GM12878 (cell line): Measurements from ENCODE around the gene NRG3. TPM values are rescaled to one million over a fixed set of nuclear protein-coding genes. Genes with fewer than 3 reads are reported as not detected.

Source experiments
- ATAC-seq: fragments of 200-7000 bp; cut with Tn5 transposase; 3 replicates; pipeline ENCODE4 v1.9.1; 2020; ENCODE audit warnings: mild to moderate bottlenecking, moderate library complexity
- BruUV-seq: library from RNA; stranded (reverse); fragments of 400-500 nt; replicated peaks from 2 replicates; lab custom pipeline; 2021; lab: Mats Ljungman, UMichigan
- CTCF ChIA-PET: fragments of 300-600 bp; sonication (Branson Sonifier 250); formaldehyde crosslinking; extraction: SDS; loops from one replicate; lab custom pipeline; 2021; ENCODE audit warnings: inconsistent platforms; lab: Yijun Ruan, JAX
- POLR2A ChIA-PET: fragments of 350-600 bp; formaldehyde crosslinking; extraction: SDS; loops from one replicate; lab custom pipeline; 2021; ENCODE audit warnings: inconsistent platforms; lab: Charles Lee
- RAD21 ChIA-PET: fragments of 300-600 bp; sonication (Branson Sonifier 250); formaldehyde crosslinking; loops from one replicate; lab custom pipeline; 2023; ENCODE audit warnings: antibody characterized with exemption; ENCODE audit not compliant: unreplicated experiment; lab: Charles Lee
- SMC1A ChIA-PET: fragments of 300-600 bp; sonication (Branson Sonifier 250); formaldehyde crosslinking; loops from one replicate; lab custom pipeline; 2023; ENCODE audit not compliant: unreplicated experiment, uncharacterized antibody; lab: Charles Lee
- DNase-seq: peaks from one replicate; pipeline ENCODE4 v3.0.0-alpha.2; 2011; ENCODE audit warnings: low read depth, low spot score
- FAIRE-seq: peaks from 3 replicates; lab custom pipeline; 2011; peaks lifted over from hg19 to GRCh38; lab: Jason Lieb, UNC
- H2AFZ ChIP-seq: 2 replicates; pipeline ENCODE4 v1.6.0; 2011; ENCODE audit warnings: low read depth, low read length, control low read depth; ENCODE audit not compliant: control insufficient read depth
- H3K27ac ChIP-seq: 2 replicates; pipeline ENCODE4 v1.5.1; 2011; ENCODE audit warnings: control low read depth; ENCODE audit not compliant: control insufficient read depth, insufficient read depth
- H3K27me3 ChIP-seq, 2 experiments: replicated peaks in 1 of 2; 2 replicates each; pipeline versions ENCODE4 v1.6.0 to v1.6.1; 2011; ENCODE audit warnings: low read length in 1 of 2; ENCODE audit not compliant: control insufficient read depth in 2 of 2, insufficient read depth in 2 of 2
- H3K36me3 ChIP-seq, 2 experiments: 2 replicates each; pipeline ENCODE4 v1.5.1; 2011; ENCODE audit warnings: low read length in 1 of 2; ENCODE audit not compliant: control insufficient read depth in 2 of 2, insufficient read depth in 2 of 2
- H3K4me1 ChIP-seq: 2 replicates; pipeline ENCODE4 v1.6.1; 2011; ENCODE audit warnings: mild to moderate bottlenecking, low read length, moderate library complexity, mixed read lengths; ENCODE audit not compliant: control insufficient read depth, insufficient read depth
- H3K4me2 ChIP-seq: 2 replicates; pipeline ENCODE4 v1.6.0; 2011; ENCODE audit warnings: control low read depth; ENCODE audit not compliant: control insufficient read depth, insufficient read depth
- H3K4me3 ChIP-seq: fragments of 200-600 bp; sonication (generic); 2 replicates; pipeline ENCODE4 v1.5.1; 2016
- H3K79me2 ChIP-seq: 2 replicates; pipeline ENCODE4 v1.6.0; 2011; ENCODE audit warnings: low read length; ENCODE audit not compliant: control insufficient read depth, insufficient read depth
- H3K9ac ChIP-seq: 2 replicates; pipeline ENCODE4 v1.8.0; 2011; ENCODE audit warnings: low read length, control low read depth, mixed read lengths; ENCODE audit not compliant: control insufficient read depth, insufficient read depth
- H3K9me3 ChIP-seq: replicated peaks from 3 replicates; pipeline ENCODE4 v1.5.1; 2011; ENCODE audit warnings: mild to moderate bottlenecking, low read length; ENCODE audit not compliant: control insufficient read depth, insufficient read depth
- H4K20me1 ChIP-seq: 2 replicates; pipeline ENCODE4 v1.6.0; 2011; ENCODE audit not compliant: control insufficient read depth, insufficient read depth
- ATF7 ChIP-seq: fragments of 450-650 bp; IDR thresholded peaks from 2 replicates; pipeline ENCODE4 v1.6.1; 2016; ENCODE audit warnings: low read depth, mild to moderate bottlenecking
- BHLHE40 ChIP-seq, 2 experiments: fragments of 450-650 bp in 1 of 2; IDR thresholded peaks; 2 replicates each; pipeline ENCODE4 v1.6.1; 2011 to 2017; ENCODE audit warnings: low read depth in 2 of 2, borderline replicate concordance in 1 of 2, improper control_type of control experiment in 1 of 2, low read length in 1 of 2, mild to moderate bottlenecking in 1 of 2
- ELK1 ChIP-seq: IDR thresholded peaks from 2 replicates; pipeline ENCODE4 v1.6.1; 2012; ENCODE audit warnings: low read depth, low read length, improper control_type of control experiment
- FOS ChIP-seq: IDR thresholded peaks from 3 replicates; pipeline ENCODE4 v1.6.1; 2011; ENCODE audit warnings: borderline replicate concordance; ENCODE audit not compliant: insufficient read length; ENCODE audit errors: extremely low read depth
- NKRF ChIP-seq: fragments of 450-650 bp; conservative IDR thresholded peaks from 2 replicates; pipeline ENCODE4 v1.6.1; 2017; ENCODE audit warnings: mild to moderate bottlenecking, moderate library complexity
- POLR2A ChIP-seq: IDR thresholded peaks from 2 replicates; pipeline ENCODE4 v1.6.1; 2011; ENCODE audit warnings: low read depth, mild to moderate bottlenecking, low read length
- SREBF2 ChIP-seq: IDR thresholded peaks from 2 replicates; pipeline ENCODE4 v1.6.1; 2012; ENCODE audit warnings: mild to moderate bottlenecking, low read length
- WGBS: methylation state at CpG from one replicate; pipeline ENCODE4 v1.1.6; 2016; ENCODE audit warnings: low lambda C conversion rate; ENCODE audit not compliant: insufficient replicate concordance, insufficient coverage; ENCODE audit errors: missing lambda C conversion rate; 5-methylcytosine and 5-hydroxymethylcytosine counted together
- in situ Hi-C: fragments of 300-500 bp; cut with MboI; formaldehyde crosslinking; loops from 9 replicates; pipeline ENCODE4 v1.14.3; 2018; ENCODE audit warnings: mixed read lengths
- intact Hi-C: fragments of 100-400 bp; cut with micrococcal nuclease; formaldehyde crosslinking; loops from one replicate; pipeline ENCODE4 v1.14.2; 2022; ENCODE audit not compliant: unreplicated experiment
- polyA plus RNA-seq, 11 experiments: library from polyadenylated mRNA; depleted of rRNA in 4 of 11; unstranded in 6 of 11; stranded (reverse) in 5 of 11; fragments of >200 nt; fragmentation: Nextera tagmentation in 4 of 11; fragmentation: Illumina TruSeq in 1 of 11; extraction: Ambion mirVana in 4 of 11; extraction: Trizol in 1 of 11; gene quantifications; 1 replicate in 1 of 11; 2 replicates in 10 of 11; pipeline versions ENCODE4 v1.2.1 to v1.2.3, GENCODE V29; 2011 to 2016; ENCODE audit warnings: inconsistent platforms in 2 of 11, missing spikeins in 2 of 11, low read depth in 1 of 11
- total RNA-seq, 4 experiments: library from RNA; depleted of rRNA in 3 of 4; stranded (reverse); fragments of >200 nt in 3 of 4; fragmentation: Illumina TruSeq in 1 of 4; extraction: Trizol in 1 of 4; gene quantifications; 2 replicates each; pipeline versions ENCODE4 v1.2.1 to v1.2.3, GENCODE V29; 2013 to 2021

The NRG3 gene
- total and polyA plus RNA-seq, 10 of the 15 experiments (the other 5 are each of a cell fraction or from before 2014, with no cell fraction given): 0.03 to 0.41 (median 0.17) TPM; not detected in 3

GRCh38 chr10:82294874-82295378, 419.9 kb downstream of the NRG3 start:
- H3K9ac ChIP-seq: no peak overlapping the region
- H3K9me3 ChIP-seq: no peaks in the 10 kb centered on the region
- no peak overlapping the region for H2AFZ ChIP-seq
- POLR2A ChIA-PET: no interaction called here
- H3K79me2 ChIP-seq: no peaks in the 10 kb centered on the region
- CTCF ChIA-PET: no interaction called here
- intact Hi-C loops: no loop called here
- ATAC-seq (no peak), FAIRE-seq (no peak), DNase-seq (no peak)
- 8% methylated on average over 3 of the region's 3 CpGs for WGBS
- TF ChIP-seq BHLHE40 (IDR thresholded peaks at IDR 0.05; ENCODE audit: borderline replicate concordance in 1 of 2, low read depth in 2 of 2, low read length in 1 of 2) (peak in 1 of 2 experiments; percentile 27; a peak in 1 of 4 replicates), ELK1 (no peak)
- no peak overlapping the region for H3K4me2 ChIP-seq
- H3K4me3 ChIP-seq: no peak overlapping the region
- H3K27ac ChIP-seq: no peak overlapping the region
- SMC1A ChIA-PET: interaction anchor here (1.2 kb wide), 1 partner anchor 14 kb away, joined by 3 read pairs; no protein-coding TSS in a partner anchor
- RAD21 ChIA-PET: no interaction called here
- H3K27me3 ChIP-seq: no peaks in the 10 kb centered on the region
- H3K36me3 ChIP-seq: no peaks in the 10 kb centered on the region
- BruUV-seq: no TSS peak
- no peaks in the 10 kb centered on the region for H4K20me1 ChIP-seq
- H3K4me1 ChIP-seq: no peaks in the 10 kb centered on the region
- in situ Hi-C loops: no loop called here

GRCh38 chr10:82308641-82309040, 433.6 kb downstream of the NRG3 start:
- H4K20me1 ChIP-seq: no peaks in the 10 kb centered on the region
- H3K9me3 ChIP-seq: no peaks in the 10 kb centered on the region
- no peaks in the 10 kb centered on the region for H3K36me3 ChIP-seq
- 35% methylated on average over 4 of the region's 4 CpGs for WGBS
- ATAC-seq (peak; percentile 60), DNase-seq (no peak), FAIRE-seq (no peak)
- H3K27ac ChIP-seq: no peak overlapping the region
- H3K79me2 ChIP-seq: no peaks in the 10 kb centered on the region
- no TSS peak for BruUV-seq
- ChIA-PET RAD21 (no interaction called here), POLR2A (no interaction called here), SMC1A (interaction anchor here (0.9 kb wide), 1 partner anchor 13 kb away, joined by 3 read pairs; no protein-coding TSS in a partner anchor), CTCF (no interaction called here)
- H3K27me3 ChIP-seq: no peaks in the 10 kb centered on the region
- H3K4me1 ChIP-seq: no peaks in the 10 kb centered on the region
- no peak overlapping the region for H3K4me2 ChIP-seq
- TF ChIP-seq FOS: no peak
- TF ChIP-seq SREBF2: no peak
- TF ChIP-seq POLR2A: no peak
- no peak for TF ChIP-seq ATF7
- TF ChIP-seq NKRF: no peak
- in situ Hi-C loops (no loop called here), intact Hi-C loops (no loop called here)
- no peak overlapping the region for H3K9ac ChIP-seq
- H2AFZ ChIP-seq: no peak overlapping the region
- H3K4me3 ChIP-seq: no peak overlapping the region
